ENCODE measurements around the gene PRDX1.
A peak's percentile ranks its signal among the peaks of the same experiment; 100 is the strongest.
"Not testable (repeated sequence)": the region's sequence is repeated elsewhere in the genome, so short reads cannot be mapped to it uniquely, and the experiment has no call there.

PRDX1 gene

DNA sequence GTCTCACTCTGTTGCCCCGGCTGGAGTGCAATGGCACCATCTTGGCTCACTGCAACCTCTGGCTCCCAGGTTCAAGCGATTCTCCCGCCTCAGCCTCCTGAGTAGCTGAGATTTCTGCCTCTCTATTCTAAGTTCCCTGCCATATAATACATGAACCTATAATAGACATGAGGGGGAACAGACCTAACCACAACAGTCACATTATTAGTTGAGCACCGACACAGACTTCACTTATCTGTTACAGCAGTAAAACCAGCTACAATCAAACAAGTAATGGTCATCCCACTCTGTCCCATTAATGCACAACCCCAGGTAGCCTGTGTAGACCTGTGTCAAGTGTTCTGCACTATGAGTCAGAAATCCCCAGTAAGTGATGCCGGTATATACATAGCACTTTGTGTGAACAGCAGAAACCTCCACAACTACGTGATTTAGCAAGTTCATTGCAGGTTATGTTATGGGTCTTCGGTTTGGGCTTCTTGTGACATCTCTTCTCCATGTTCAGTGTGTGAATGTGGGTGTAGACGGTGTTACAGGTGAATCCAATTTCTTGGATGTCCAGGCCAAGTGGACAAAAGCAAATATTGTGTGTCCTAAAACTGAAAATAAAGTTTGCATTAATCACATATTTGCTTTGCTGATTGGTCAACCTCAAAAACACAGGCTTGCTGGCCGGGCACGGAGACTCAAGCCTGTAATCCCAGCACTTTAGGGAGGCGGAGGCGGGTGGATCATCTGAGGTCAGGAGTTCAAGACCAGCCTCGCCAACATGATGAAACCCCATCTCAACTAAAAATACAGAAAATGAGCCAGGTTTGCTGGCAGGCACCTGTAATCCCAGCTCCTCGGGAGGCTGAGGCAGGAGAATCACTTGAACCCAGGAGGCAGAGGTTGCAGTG is 18.0 kb downstream of the PRDX1 start:
- no peak for DNase-seq

DNA sequence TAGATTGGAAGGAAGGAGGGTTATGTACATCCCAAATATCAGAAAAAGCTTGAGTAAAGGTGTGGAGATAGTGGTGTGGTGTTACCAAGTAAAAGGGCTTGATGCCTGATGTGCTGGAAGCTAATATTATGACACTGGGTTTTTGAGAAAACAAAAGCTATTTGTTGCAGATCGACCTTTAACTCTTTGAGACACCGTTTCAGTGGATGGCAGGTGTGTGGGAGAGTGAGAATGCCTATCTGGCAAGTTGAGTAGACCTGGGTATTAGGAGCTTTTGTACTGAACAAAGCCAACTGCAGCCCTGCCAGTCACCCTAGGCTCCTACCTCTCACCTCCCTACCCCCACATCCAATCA is 20.2 kb downstream of the PRDX1 start:
- no peak for DNase-seq

DNA sequence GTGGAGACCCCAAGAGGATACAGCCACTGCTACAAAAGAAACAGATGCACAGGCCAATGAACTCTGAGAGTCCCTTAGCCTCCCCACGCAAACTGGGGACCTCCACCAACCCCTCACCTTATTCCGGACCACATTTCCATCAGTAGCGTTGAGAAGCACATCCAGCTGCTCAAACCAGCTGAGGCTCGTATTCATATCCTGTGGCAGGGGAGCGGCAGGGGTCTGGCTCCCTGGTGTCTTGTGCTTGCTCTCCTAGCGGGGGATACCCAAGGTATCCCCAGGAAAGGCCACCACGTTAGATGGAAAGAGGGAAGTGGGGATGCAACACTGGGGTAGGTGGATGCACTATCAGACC is 22.3 kb downstream of the PRDX1 start:
- no peak for DNase-seq

DNA sequence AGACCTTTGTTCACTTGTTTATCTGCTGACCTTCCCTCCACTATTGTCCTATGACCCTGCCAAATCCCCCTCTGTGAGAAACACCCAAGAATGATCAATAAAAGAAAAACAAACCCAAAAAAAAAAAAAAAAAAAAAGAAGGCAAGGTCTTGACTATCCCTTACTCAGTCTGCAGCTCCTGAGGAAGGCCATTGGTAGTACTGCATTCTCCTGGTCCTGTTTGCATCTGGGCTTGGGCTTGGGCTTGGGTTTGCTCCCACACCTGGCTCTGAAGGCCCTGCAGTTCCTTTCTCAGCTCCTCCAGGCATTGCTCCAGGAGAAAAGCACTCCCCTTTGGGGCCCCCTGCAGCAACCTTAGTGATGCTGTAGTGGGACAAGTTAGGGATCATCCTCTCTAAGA is 23.4 kb downstream of the PRDX1 start:
- DNase-seq, result no peak

DNA sequence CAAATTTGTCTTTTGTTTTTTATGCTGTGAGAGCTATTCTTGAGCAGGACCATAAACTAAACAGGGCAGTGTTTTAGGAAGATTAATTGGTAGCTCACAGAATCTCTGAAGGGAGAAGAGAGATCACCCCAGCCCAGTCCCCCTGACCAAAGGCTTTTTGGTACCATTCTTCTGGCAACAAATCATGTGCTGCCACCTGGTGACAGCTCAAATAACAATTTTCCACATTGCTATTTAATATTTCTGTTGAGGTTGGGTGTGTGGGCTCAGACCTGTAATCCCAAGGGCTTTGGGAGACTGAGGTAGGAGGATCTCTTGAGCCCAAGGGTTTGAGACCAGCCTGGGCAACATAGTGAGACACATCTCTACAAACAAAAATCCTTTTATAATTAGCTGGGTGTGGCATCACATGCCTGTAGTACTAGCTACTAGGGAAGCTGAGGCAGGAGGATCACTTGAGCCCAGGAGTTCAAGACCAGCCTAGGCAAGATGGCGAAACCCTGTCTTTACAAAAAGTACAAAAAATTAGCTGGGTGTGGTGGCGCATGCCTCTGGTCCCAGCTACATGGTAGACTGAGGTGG is 28.5 kb downstream of the PRDX1 start:
- peak; percentile 31 for DNase-seq

DNA sequence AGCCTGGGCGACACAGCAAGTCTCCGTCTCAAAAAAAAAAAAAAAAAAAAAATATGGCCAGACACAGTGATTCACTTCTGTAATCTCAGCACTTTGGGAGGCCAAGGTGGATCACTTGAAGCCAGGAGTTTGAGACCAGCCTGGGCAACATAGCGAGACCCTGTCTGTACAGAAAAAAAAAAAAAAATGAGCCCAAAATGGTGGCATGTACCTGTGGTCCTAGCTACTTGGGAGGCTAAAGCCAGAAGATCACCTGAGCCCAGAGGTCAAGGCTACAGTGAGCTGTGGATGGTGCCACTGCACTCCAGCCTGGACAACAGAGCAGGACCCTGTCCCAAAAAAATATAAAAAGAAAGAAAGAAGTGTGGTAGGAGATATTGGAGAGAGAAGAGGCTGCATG is 29.0 kb downstream of the PRDX1 start:
- DNase-seq, result no peak

DNA sequence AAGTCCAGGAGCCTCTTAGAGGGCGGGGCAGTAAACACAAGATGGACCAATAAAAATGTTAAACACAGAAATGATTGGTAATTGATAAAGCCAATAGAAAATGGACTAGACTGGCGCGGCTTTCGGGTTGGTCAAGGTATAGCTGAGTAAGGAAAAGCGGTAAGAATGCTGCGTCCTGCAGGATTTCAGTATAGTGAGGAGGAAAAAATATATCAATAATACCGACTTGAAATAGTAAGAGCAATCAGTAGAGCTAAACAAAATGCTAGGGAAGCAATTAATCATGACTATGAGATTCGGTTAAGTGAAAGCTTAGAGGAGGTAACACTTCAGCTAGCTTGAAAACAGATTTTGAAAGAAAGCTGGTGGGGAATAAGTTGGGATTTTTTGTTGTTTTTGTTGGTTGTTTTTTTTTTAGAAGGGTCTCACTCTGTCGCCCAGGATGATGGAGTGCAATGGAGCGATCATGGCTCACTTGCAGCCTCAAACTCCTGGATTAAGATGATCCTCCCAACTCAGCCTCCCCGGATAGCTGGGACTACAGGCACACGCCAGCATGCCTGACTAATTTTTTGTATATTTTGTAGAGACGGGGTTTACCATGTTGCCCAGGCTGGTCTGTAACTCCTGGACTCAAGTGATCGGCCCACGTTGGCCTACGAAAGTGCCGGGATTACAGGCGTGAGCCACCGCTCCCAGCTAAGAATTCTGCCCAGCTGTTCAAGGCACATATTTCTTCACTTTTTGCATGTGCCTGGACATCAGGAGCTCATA is 30.0 kb downstream of the PRDX1 start:
- DNase-seq, result no peak

DNA sequence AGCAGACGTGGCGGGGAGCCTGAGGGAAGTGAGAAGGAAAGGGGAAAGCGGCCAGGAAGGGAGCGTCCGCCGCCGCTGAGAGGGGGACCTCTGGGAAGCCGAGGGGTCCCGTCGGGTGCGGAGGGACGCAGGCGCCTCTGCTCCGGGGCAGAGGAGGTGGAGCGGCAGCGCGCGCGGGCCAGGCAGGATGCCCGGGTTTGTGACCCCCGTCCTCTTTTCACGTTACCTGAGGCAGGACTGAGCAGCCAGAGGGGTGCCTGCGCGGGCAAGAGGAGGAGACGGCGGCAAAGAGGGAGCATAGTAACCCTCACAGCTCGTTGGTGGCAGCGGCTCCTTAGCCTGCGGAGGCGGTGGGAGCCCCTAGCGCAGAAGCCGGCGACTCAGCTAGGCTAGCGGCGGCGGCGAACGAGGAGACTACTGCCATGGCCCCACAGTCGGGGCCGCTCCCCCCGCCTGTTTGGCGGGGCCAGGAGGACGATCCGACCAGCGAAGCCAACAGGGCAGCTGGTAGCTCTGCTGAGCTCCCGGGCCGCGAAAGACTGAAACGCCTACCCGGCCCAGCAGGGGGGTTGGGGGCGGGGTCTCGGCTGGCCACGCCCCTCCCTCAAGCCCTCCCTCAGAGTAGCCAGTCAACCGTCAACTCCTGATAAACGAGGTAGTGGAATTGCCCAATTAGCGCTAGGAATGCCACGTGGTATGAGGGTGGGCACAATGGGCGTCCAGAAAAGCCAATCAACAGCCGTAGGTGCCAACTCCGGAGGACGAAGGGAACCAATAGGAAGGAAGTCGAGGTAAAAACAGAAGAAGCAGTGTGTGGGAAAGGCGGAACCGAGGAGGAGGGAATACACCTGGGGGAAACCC is 30.8 kb downstream of the PRDX1 start, which contains the start of gene TESK2:
Gene TESK2 (minus strand): TSS at position 538 of the 861 bp plus-strand sequence. CDS start 33,378 bp downstream, outside the sequence.
- DNase-seq, result peak; percentile 99

DNA sequence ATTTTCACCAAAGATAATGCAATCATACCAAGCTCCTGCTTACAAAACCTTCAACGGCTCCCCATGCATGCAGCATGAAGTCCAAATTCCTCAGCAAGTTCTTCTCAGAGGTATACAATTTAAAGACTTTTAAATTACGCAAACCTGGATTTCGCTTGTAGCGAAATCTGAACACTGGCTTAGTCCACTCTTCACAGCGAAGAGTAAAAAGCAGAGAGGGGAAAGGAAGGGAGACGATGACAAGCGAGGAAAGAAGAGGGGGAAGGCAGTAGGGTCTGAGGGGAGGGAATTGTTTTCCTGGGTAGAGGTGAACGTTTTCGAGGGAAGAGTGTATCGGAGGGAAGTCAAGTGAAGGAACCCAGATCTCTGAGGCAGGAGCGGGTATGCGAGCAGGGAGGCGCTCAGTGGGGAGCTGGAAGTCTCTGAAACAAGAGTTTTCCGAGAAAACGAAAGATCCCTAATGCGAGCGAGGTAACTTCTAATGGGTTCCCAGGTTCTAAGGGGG is 31.5 kb downstream of the PRDX1 start:
- DNase-seq, result peak; percentile 9

DNA sequence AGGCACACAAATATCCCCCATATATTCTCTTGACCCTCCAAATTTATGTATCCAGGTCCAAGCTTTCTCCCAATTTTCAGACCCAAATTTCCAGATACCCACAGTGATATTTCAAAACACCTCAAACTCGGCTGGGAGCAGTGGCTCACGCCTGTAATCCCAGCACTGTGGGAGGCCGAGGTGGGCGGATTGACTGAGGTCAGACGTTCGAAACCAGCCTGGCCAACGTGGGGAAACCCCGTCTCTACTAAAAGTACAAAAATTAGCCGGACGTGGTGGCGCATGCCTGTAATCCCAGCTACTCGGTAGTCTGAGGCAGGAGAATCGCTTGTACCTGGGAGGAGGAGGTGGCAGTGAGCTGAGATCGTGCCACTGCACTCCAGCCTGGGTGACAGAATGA is 32.3 kb downstream of the PRDX1 start:
- not testable (repeated sequence) for DNase-seq

DNA sequence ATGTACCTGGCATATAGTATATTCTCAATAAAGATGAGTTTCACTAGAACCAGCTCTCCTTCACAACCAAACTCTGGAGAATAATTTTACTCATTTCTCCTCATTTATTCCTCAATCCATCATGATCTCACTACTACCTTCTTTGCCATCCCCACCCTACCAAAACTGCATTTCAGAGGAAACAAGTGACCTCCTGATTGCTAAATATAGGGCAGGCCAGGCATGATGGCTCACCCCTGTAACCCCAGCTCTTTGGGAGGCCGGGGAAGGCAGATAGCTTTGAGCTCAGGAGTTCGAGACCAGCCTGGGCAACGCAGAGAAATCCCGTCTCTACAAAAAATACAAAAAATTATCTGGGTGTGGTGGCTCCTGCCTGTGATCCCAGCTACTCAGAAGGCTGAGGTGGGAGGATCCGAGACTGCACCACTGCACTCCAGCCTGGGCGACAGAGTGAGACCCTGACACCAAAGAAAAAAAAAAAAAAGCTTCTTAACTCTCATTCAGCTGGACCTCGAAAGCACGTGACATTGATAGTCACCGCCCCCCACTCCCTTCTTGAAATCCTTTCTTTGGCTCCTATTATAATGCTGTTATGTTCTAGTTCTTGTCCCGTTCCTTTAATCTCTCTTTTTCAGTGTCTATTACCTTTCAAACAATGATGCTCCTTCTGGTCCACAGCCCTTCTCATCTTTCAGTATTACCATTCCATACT is 32.9 kb downstream of the PRDX1 start:
- no peak for DNase-seq

DNA sequence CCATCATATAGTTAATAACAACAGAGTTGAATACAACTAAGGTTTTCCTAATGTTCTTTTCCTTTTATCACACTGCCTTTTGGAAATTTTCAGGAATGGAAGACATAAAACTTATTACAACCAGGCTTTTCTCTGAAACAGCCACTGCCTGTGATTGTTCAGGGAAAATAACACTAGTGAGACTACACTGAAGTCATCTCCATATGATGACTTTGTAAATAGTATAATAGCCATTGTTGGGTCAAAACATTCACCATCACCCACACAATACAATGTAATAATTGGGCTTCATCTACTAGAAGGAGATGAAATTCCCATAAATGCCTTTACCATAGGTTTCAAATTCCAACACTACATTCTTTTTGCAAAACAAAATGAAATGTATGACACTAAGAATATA is 35.7 kb downstream of the PRDX1 start:
- no peak for DNase-seq

DNA sequence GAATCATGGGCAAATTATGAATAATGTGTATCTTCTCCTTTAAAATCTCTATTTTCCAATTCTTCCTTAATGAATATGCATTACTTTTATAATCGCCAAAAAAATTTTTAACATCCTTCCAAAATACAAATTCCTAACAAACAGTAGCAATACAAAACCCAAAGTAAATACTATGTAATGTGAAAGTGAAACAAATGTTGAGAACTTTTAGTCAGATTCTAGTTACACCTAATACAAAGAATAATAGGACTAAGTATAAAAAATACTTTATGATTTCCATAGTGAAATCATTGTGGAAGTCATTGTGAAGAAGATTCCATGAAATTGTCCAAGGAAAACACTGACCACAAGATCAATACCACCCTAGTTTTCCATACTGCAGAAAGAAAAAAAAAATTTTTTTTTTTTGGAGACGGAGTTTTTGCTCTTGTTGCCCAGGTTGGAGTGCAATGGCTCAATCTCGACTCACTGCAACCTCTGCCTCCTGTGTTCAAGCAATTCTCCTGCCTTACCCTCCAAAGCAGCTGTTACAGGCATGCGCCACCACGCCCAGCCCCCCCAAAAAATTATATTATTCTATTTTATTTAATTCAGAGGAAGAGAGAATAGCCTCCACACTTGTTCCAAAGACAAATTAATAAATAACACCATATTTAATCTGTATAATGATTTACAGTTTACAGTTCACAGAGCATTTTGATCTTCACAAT is 42.5 kb downstream of the PRDX1 start:
- no peak for DNase-seq

DNA sequence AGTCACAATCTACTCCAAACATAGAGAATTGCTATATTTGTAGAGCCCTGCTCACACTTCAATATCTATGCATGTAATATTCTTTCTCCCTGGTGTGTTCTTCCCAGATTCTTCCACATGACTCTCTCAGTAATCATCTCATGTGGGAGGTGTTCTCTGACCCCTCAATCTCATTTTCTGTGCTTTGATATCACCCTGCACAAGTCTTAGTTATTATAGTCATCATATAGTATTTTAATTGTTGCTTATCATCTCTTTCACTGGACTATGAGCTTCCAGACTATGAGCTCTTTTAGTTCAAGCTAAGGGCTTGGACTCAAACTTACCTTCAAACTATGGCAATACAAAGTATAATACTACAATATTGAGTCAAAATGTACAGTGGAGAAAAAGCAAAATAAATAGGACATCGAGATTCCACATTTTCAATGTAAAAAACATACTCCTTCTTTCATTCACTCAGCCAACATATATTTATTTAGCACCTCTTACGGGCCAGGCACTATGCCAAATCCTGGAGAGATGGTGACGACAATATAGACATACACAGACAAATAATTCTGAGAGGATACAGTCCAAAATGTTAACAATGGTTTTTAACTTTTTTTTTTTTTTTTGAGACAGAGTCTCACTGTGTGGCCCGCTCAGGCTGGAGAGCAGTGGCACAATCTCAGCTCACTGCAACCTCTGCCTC is 43.4 kb downstream of the PRDX1 start:
- no peak for DNase-seq

DNA sequence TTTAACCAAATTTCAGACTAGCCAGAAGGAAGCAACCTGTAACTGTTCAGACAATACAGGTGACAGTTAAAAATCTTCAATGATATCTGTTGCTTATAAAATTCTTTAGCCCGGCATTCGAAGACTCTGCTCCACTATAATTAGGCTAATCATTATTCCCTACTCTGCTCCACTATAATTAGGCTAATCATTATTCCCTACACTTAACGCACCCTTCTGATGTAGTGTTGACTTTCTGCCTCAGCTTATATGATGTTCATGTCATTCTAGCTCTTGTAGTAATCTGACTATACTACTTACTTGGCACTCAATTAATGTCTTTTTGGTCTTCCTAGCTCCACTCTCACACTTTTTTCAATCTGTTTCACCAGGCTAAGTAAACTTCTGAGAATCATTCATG is 44.0 kb downstream of the PRDX1 start:
- DNase-seq, result no peak

DNA sequence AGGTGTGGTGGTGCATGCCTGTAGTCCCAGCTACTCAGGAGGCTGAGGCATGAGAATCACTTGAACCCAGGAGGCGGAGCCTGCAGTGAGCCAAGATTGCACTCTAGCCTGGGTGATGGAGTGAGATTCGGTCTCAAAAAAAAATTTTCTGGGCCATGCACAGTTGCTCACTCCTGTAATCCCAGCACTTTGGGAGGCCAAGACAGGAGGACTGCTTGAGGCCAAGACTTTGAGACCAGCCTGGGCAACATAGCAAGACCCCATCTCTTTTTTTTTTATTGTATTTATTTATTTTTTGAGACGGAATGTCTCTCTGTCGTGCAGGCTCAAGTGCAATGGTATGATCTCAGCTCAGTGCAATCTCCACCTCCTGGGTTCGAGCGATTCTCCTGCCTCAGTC is 47.5 kb downstream of the PRDX1 start:
- not testable (repeated sequence) for DNase-seq

DNA sequence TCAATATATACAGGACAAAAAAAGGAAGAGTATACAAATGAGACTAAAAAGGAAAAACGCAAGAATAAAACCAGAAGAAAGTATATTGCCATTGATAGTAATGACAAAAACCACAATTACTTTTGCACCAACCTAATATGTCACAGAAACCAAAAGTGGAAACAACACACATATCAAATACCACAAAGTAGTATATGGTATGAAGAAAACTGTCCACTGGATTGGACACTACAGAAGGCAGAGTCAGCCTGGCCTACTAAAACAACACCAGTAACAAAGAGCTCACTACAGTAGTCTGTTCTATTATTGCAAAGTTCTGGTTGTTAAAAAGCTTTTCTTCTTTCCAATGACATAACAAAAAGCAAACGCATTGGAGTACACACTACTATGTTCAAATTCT is 48.4 kb downstream of the PRDX1 start:
- no peak for DNase-seq

DNA sequence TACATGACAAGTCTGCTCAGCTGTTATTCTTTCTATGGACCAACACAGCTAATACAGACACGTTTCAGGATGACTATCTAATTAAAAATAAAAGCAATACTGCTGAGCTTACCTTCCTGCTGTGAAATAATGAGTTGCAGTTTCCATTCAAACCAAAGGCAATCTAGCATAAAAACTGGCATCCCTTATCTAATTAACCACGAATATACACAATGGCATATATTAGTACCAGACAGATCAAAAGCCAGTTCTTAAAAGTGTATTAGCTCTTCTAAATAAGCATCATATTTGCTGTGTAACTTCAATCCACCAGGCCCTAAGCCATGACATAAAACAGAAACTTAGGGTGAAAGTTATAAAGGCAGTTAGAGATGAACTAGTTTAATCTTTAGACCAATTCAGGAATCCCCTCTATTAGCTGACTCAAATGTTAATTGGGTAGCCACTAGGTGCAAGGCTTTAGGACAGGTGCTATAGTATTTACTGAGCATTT is 51.3 kb downstream of the PRDX1 start:
- no peak for DNase-seq

DNA sequence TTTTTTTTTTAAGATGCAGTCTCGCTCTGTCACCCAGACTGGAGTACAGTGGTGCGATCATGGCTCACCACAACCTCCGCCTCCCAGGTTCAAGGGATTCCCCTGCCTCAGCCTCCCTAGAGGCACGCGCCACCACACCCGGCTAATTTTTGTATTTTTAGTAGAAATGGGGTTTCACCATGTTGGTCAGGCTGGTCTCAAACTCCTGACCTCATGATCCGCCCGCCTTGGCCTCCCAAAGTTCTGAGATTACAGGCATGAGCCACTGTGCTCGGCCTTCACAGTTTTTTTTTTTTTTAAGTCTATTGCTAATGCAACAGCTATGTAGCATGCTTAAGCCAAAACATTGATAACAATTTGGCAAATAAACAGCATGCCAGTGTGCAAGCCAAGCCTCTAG is 54.3 kb downstream of the PRDX1 start:
- DNase-seq, result not testable (repeated sequence)

DNA sequence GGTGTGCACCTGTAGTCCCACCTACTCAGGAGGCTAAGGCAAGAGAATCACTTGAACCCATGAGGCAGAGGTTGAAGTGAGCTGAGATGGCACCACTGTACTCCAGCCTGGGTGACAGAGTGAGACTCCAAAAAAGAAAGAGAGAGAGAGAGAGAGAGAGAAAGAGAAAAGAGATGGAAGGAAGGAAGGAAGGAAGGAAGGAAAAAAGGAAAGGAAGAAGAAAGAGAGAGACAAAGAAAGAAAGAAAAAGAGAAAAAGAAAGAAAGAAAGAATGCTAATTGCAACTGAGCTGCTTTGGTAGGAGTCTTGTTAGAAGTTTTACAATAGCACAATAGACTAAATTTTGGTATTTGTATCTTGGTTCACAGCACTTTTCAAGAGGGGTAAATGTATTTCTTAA is 56.4 kb downstream of the PRDX1 start:
- no peak for DNase-seq

Measured in fibroblast of skin of abdomen (primary cell).